H1 (cell line): ENCODE measurements around the gene FAM76B. TPM values are rescaled to one million over a fixed set of nuclear protein-coding genes. Genes with fewer than 3 reads are reported as not detected.

ENCODE experiments used
- CTCF ChIA-PET: fragments of 300-600 bp; sonication (Branson Sonifier 250); formaldehyde crosslinking; loops from one replicate; lab custom pipeline; 2021; ENCODE audit not compliant: partially characterized antibody; lab: Charles Lee
- POLR2A ChIA-PET: fragments of 300-600 bp; sonication (Branson Sonifier 250); formaldehyde crosslinking; loops from one replicate; lab custom pipeline; 2021; ENCODE audit warnings: inconsistent platforms; ENCODE audit not compliant: partially characterized antibody; lab: Charles Lee
- DNase-seq, 2 experiments: peaks; one replicate each; pipeline versions ENCODE4 v3.0.0 to v3.0.0-alpha.2; 2010 to 2022; ENCODE audit warnings: low spot score in 2 of 2, low read depth in 1 of 2, mixed read lengths in 1 of 2
- FAIRE-seq: peaks from 2 replicates; lab custom pipeline; 2011; peaks lifted over from hg19 to GRCh38; lab: Jason Lieb, UNC
- H2AFZ ChIP-seq: 2 replicates; pipeline ENCODE4 v1.8.1; 2012; ENCODE audit warnings: low read length, inconsistent platforms
- H2AK5ac ChIP-seq: 2 replicates; pipeline ENCODE4 v1.6.1; 2013; ENCODE audit warnings: low read depth, low read length
- H2BK120ac ChIP-seq: replicated peaks from 2 replicates; pipeline ENCODE3; 2013; ENCODE audit warnings: low read depth, low read length, inconsistent platforms
- H2BK12ac ChIP-seq: 2 replicates; pipeline ENCODE4 v1.6.1; 2013; ENCODE audit warnings: low read depth, low read length
- H2BK15ac ChIP-seq: 2 replicates; pipeline ENCODE4 v1.6.1; 2013; ENCODE audit warnings: low read length
- H2BK20ac ChIP-seq: 2 replicates; pipeline ENCODE4 v1.6.1; 2013; ENCODE audit warnings: low read length
- H2BK5ac ChIP-seq: 2 replicates; pipeline ENCODE4 v1.6.1; 2013; ENCODE audit warnings: low read depth, low read length
- H3K14ac ChIP-seq: 2 replicates; pipeline ENCODE4 v1.6.1; 2013; ENCODE audit warnings: inconsistent platforms; ENCODE audit not compliant: insufficient read length
- H3K18ac ChIP-seq: 2 replicates; pipeline ENCODE4 v1.6.1; 2013; ENCODE audit warnings: low read length; ENCODE audit errors: extremely low read depth
- H3K23ac ChIP-seq: 2 replicates; pipeline ENCODE4 v1.6.1; 2013; ENCODE audit warnings: inconsistent platforms; ENCODE audit not compliant: insufficient read length
- H3K23me2 ChIP-seq: 2 replicates; pipeline ENCODE4 v1.6.1; 2013; ENCODE audit warnings: low read depth, low read length
- H3K27ac ChIP-seq: 2 replicates; pipeline ENCODE4 v1.6.1; 2011; ENCODE audit warnings: low read depth, low read length, inconsistent platforms
- H3K27me3 ChIP-seq, 4 experiments: replicated peaks in 1 of 4; 1 replicate in 1 of 4; 2 replicates in 3 of 4; pipeline versions ENCODE4 v1.6.1 to v1.8.1; 2011 to 2013; ENCODE audit warnings: low read length in 3 of 4, mild to moderate bottlenecking in 3 of 4, inconsistent platforms in 2 of 4, mixed read lengths in 2 of 4, moderate library complexity in 1 of 4; ENCODE audit not compliant: control insufficient read depth in 3 of 4, insufficient read depth in 3 of 4; ENCODE audit errors: extremely low read depth in 1 of 4
- H3K36me3 ChIP-seq, 4 experiments: 2 replicates each; pipeline versions ENCODE4 v1.6.1 to v1.8.1; 2011 to 2013; ENCODE audit warnings: mild to moderate bottlenecking in 4 of 4, low read length in 3 of 4, moderate library complexity in 2 of 4, control low read depth in 1 of 4, inconsistent platforms in 1 of 4; ENCODE audit not compliant: insufficient read depth in 4 of 4, control insufficient read depth in 2 of 4
- H3K4ac ChIP-seq: replicated peaks from 2 replicates; pipeline ENCODE3; 2013; ENCODE audit warnings: low read length, low read depth, mixed read lengths, inconsistent platforms; ENCODE audit not compliant: insufficient read length
- H3K4me1 ChIP-seq, 4 experiments: replicated peaks in 1 of 4; 1 replicate in 1 of 4; 2 replicates in 3 of 4; pipeline versions ENCODE4 v1.6.1 to v1.8.1; 2011 to 2013; ENCODE audit warnings: low read length in 3 of 4, inconsistent platforms in 2 of 4, mixed read lengths in 1 of 4; ENCODE audit not compliant: insufficient read depth in 4 of 4, control insufficient read depth in 3 of 4
- H3K4me2 ChIP-seq, 2 experiments: 2 replicates each; pipeline versions ENCODE4 v1.6.1 to v1.8.1; 2011 to 2013; ENCODE audit warnings: low read depth in 2 of 2, low read length in 2 of 2, control low read depth in 1 of 2, inconsistent platforms in 1 of 2, mild to moderate bottlenecking in 1 of 2; ENCODE audit not compliant: insufficient read depth in 1 of 2
- H3K4me3 ChIP-seq, 4 experiments: fragments of 200-600, 300-600 bp in 1 of 4; sonication (generic), shearing (Covaris generic), sonication (Bioruptor Twin) in 1 of 4; 2 replicates each; pipeline versions ENCODE4 v1.5.1 to v1.8.1; 2011 to 2016; ENCODE audit warnings: low read length in 4 of 4, low read depth in 3 of 4, control low read depth in 2 of 4, inconsistent platforms in 2 of 4, mild to moderate bottlenecking in 2 of 4, mixed read lengths in 1 of 4, moderate library complexity in 1 of 4; ENCODE audit not compliant: insufficient read depth in 2 of 4; ENCODE audit errors: extremely low read depth in 1 of 4
- H3K56ac ChIP-seq: replicated peaks from 2 replicates; pipeline ENCODE3; 2013; ENCODE audit warnings: low read depth, mild to moderate bottlenecking, mixed read lengths, low read length, inconsistent platforms; ENCODE audit not compliant: insufficient read length
- H3K79me1 ChIP-seq: 2 replicates; pipeline ENCODE4 v1.6.1; 2013; ENCODE audit warnings: low read depth, low read length, control low read depth
- H3K79me2 ChIP-seq, 2 experiments: 2 replicates each; pipeline versions ENCODE4 v1.6.1 to v1.8.1; 2012 to 2013; ENCODE audit warnings: low read length in 2 of 2, mild to moderate bottlenecking in 2 of 2, inconsistent platforms in 1 of 2; ENCODE audit not compliant: insufficient read depth in 2 of 2, control insufficient read depth in 1 of 2
- H3K9ac ChIP-seq, 4 experiments: replicated peaks in 1 of 4; 1 replicate in 1 of 4; 2 replicates in 3 of 4; pipeline versions ENCODE4 v1.6.1 to v1.8.1; 2011 to 2013; ENCODE audit warnings: low read depth in 3 of 4, low read length in 3 of 4, control low read depth in 2 of 4, mild to moderate bottlenecking in 2 of 4, moderate library complexity in 2 of 4, inconsistent platforms in 1 of 4; ENCODE audit errors: extremely low read depth in 1 of 4
- H3K9me3 ChIP-seq, 2 experiments: 2 replicates each; pipeline versions ENCODE4 v1.6.1 to v1.8.1; 2012 to 2013; ENCODE audit warnings: mild to moderate bottlenecking in 2 of 2, moderate library complexity in 2 of 2, control low read depth in 1 of 2, inconsistent platforms in 1 of 2, low read depth in 1 of 2, low read length in 1 of 2, mixed read lengths in 1 of 2; ENCODE audit not compliant: insufficient read depth in 2 of 2
- H4K20me1 ChIP-seq, 2 experiments: replicated peaks in 1 of 2; 2 replicates each; pipeline versions ENCODE3 to v1.8.1; 2011 to 2013; ENCODE audit warnings: inconsistent platforms in 2 of 2, low read length in 2 of 2, mild to moderate bottlenecking in 1 of 2; ENCODE audit not compliant: insufficient read depth in 2 of 2, control insufficient read depth in 1 of 2
- H4K5ac ChIP-seq: 2 replicates; pipeline ENCODE4 v1.6.1; 2013; ENCODE audit warnings: low read length, low read depth, mixed read lengths, inconsistent platforms; ENCODE audit not compliant: insufficient read length
- H4K8ac ChIP-seq: 2 replicates; pipeline ENCODE4 v1.8.0; 2013; ENCODE audit warnings: mild to moderate bottlenecking, moderate library complexity, low read length, inconsistent platforms; ENCODE audit not compliant: insufficient read depth; ENCODE audit errors: extremely low read depth
- H4K91ac ChIP-seq: replicated peaks from 2 replicates; pipeline ENCODE3; 2013; ENCODE audit warnings: low read length, mixed read lengths, inconsistent platforms; ENCODE audit not compliant: insufficient read length
- GTF2F1 ChIP-seq: IDR thresholded peaks from 2 replicates; pipeline ENCODE4 v1.6.1; 2012; ENCODE audit warnings: low read depth, low read length, improper control_type of control experiment, borderline replicate concordance
- WGBS, 2 experiments: shearing (Covaris generic) in 1 of 2; methylation state at CpG; one replicate each; pipeline versions ENCODE4 v1.1.6 to v1.1.7; 2013 to 2015; ENCODE audit warnings: low lambda C conversion rate in 2 of 2, mixed read lengths in 2 of 2, inconsistent platforms in 1 of 2, low coverage in 1 of 2, missing lambda C conversion rate in 1 of 2; ENCODE audit not compliant: insufficient replicate concordance in 2 of 2, insufficient coverage in 1 of 2, insufficient read length in 1 of 2; ENCODE audit errors: extremely low coverage in 1 of 2, missing lambda C conversion rate in 1 of 2; 5-methylcytosine and 5-hydroxymethylcytosine counted together
- polyA plus RNA-seq, 7 experiments: library from polyadenylated mRNA; depleted of rRNA in 3 of 7; stranded (reverse) in 5 of 7; unstranded in 2 of 7; fragments of >200 nt in 5 of 7; fragments of 200-250 nt in 2 of 7; gene quantifications; 1 replicate in 5 of 7; 2 replicates in 1 of 7; 4 replicates in 1 of 7; pipeline versions ENCODE4 v1.2.1 to v1.2.3, GENCODE V29; 2011 to 2013; ENCODE audit warnings: missing spikeins in 2 of 7, mixed read lengths in 2 of 7
- total RNA-seq: library from RNA; stranded (reverse); fragmentation: NEBNext Ultra II Directional; extraction: Animal tissue kit (Norgen Biotek cat#: 25700); gene quantifications from 2 replicates; pipeline ENCODE4 v1.2.1, GENCODE V29; 2021

Gene FAM76B
- total and polyA plus RNA-seq, 2 of the 8 experiments (the other 6 are each of a cell fraction or from before 2014, with no cell fraction given) = 11.0 to 22.3 TPM

GRCh38 chr11:95778699-95779098 is 10.9 kb downstream of the FAM76B start:
- Histone ChIP-seq H4K20me1 (peaks cover 2 to 3% of the 10 kb centered on the region in 2 experiments), H2AFZ (no peak overlapping the region), H3K56ac (no peak overlapping the region), H3K23ac (no peak overlapping the region), H2BK15ac (no peak overlapping the region), H3K4ac (no peak overlapping the region), H3K79me2 (no peaks in the 10 kb centered on the region), H3K4me3 (no peak overlapping the region), H3K9ac (no peak overlapping the region), H3K18ac (no peak overlapping the region), H3K23me2 (no peaks in the 10 kb centered on the region; the same call in 1 of the 2 replicates), H3K4me2 (no peak overlapping the region), H4K5ac (no peak overlapping the region), H3K79me1 (no peaks in the 10 kb centered on the region), H3K4me1 (no peaks in the 10 kb centered on the region), H3K9me3 (no peaks in the 10 kb centered on the region), H3K14ac (no peak overlapping the region), H4K91ac (no peak overlapping the region), H2AK5ac (no peak overlapping the region), H3K27me3 (no peaks in the 10 kb centered on the region), H3K27ac (no peak overlapping the region), H2BK120ac (no peak overlapping the region), H2BK5ac (no peak overlapping the region), H3K36me3 (peaks cover 7 to 93% (median 43%) of the 10 kb centered on the region in 4 experiments; a peak in 7 of 8 replicates), H2BK12ac (no peak overlapping the region), H2BK20ac (no peak overlapping the region), H4K8ac (peak overlapping the region; percentile 51; the same call in 1 of the 2 replicates)
- 89% methylated on average over 3 of the region's 3 CpGs; no CpG with 5 or more reads in 1 of the 2 experiments for WGBS, 2 experiments
- CTCF ChIA-PET = no interaction called here
- no peak for FAIRE-seq
- no peak for TF ChIP-seq GTF2F1
- DNase-seq = no peak
- POLR2A ChIA-PET = no interaction called here
